B cell (primary cell): ENCODE measurements around the gene CST7. TPM values are rescaled to one million over a fixed set of nuclear protein-coding genes. Genes with fewer than 3 reads are reported as not detected.

Experiments
- ATAC-seq: fragments of 200-7000 bp; cut with Tn5 transposase; one replicate; pipeline ENCODE4 v1.10.0; 2021; ENCODE audit warnings: low read depth, mild to moderate bottlenecking, moderate number of reproducible peaks, moderate library complexity
- CTCF ChIA-PET: fragments of 350-600 bp; sonication (Branson Sonifier 250); formaldehyde crosslinking; loops from one replicate; lab custom pipeline; 2021; ENCODE audit warnings: antibody characterized with exemption, inconsistent platforms; lab: Charles Lee
- POLR2A ChIA-PET: fragments of 350-600 bp; sonication (Branson Sonifier 250); formaldehyde crosslinking; loops from one replicate; lab custom pipeline; 2021; ENCODE audit warnings: antibody characterized with exemption; lab: Charles Lee
- DNase-seq: peaks from one replicate; pipeline ENCODE4 v3.0.0; 2013
- H2AFZ ChIP-seq: 2 replicates; pipeline ENCODE4 v1.6.1; 2012; ENCODE audit warnings: mild to moderate bottlenecking, low read depth, low read length; ENCODE audit not compliant: insufficient read depth, poor library complexity, severe bottlenecking
- H3K27ac ChIP-seq, 2 donors: 1 replicate in 1 of 2; 2 replicates in 1 of 2; pipeline ENCODE4 v1.5.1; 2012 to 2013; ENCODE audit warnings: low read length in 2 of 2, mild to moderate bottlenecking in 2 of 2, moderate library complexity in 1 of 2
- H3K27me3 ChIP-seq, 4 experiments: fragments of 200-600 bp in 1 of 4; sonication (generic) in 1 of 4; replicated peaks in 1 of 4; 1 replicate in 2 of 4; 2 replicates in 2 of 4; pipeline versions ENCODE4 v1.6.1 to v1.7.0; 2013 to 2016; ENCODE audit warnings: low read length in 3 of 4, mild to moderate bottlenecking in 2 of 4, mixed read lengths in 1 of 4, moderate library complexity in 1 of 4; ENCODE audit not compliant: insufficient read depth in 4 of 4, control insufficient read depth in 3 of 4; ENCODE audit errors: control extremely low read depth in 1 of 4
- H3K36me3 ChIP-seq, 2 experiments: replicated peaks in 1 of 2; 1 replicate in 1 of 2; 2 replicates in 1 of 2; pipeline versions ENCODE4 v1.6.1 to v1.7.1; 2013; ENCODE audit warnings: low read length in 1 of 2; ENCODE audit not compliant: insufficient read depth in 2 of 2, control insufficient read depth in 1 of 2; ENCODE audit errors: control extremely low read depth in 1 of 2, extremely low read depth in 1 of 2
- H3K4me1 ChIP-seq, 2 donors: fragments of 200-600 bp in 1 of 2; sonication (generic) in 1 of 2; 1 replicate in 1 of 2; 2 replicates in 1 of 2; pipeline versions ENCODE4 v1.5.1 to v1.6.1; 2013 to 2017; ENCODE audit warnings: low read length in 2 of 2; ENCODE audit not compliant: control insufficient read depth in 2 of 2, insufficient read depth in 2 of 2
- H3K4me2 ChIP-seq: replicated peaks from 2 replicates; pipeline ENCODE3; 2012; ENCODE audit warnings: mild to moderate bottlenecking, low read depth, low read length; ENCODE audit not compliant: poor library complexity, severe bottlenecking
- H3K4me3 ChIP-seq, 5 experiments: fragments of 200-600 bp in 1 of 5; sonication (generic) in 1 of 5; 1 replicate in 3 of 5; 2 replicates in 2 of 5; pipeline versions ENCODE4 v1.5.1 to v1.7.0; 2011 to 2016; ENCODE audit warnings: low read length in 4 of 5, mild to moderate bottlenecking in 4 of 5, low read depth in 2 of 5, control low read depth in 1 of 5, moderate library complexity in 1 of 5; ENCODE audit not compliant: insufficient read depth in 1 of 5; ENCODE audit errors: control extremely low read depth in 1 of 5, extremely low read depth in 1 of 5
- H3K79me2 ChIP-seq: fragments of 200-600 bp; sonication (generic); one replicate; pipeline ENCODE4 v1.6.0; 2016; ENCODE audit warnings: low read length; ENCODE audit not compliant: control insufficient read depth, insufficient read depth
- H3K9ac ChIP-seq: fragments of 200-600 bp; sonication (generic); 2 replicates; pipeline ENCODE4 v1.6.1; 2017; ENCODE audit warnings: mild to moderate bottlenecking, low read length, moderate library complexity
- H3K9me3 ChIP-seq, 3 donors: one replicate each; pipeline versions ENCODE4 v1.6.1 to v1.7.1; 2013; ENCODE audit warnings: low read length in 2 of 3; ENCODE audit not compliant: control insufficient read depth in 2 of 3, insufficient read depth in 1 of 3; ENCODE audit errors: control extremely low read depth in 1 of 3
- H4K20me1 ChIP-seq: 2 replicates; pipeline ENCODE4 v1.6.0; 2012; ENCODE audit warnings: mild to moderate bottlenecking, low read length; ENCODE audit not compliant: insufficient read depth, control insufficient read depth, poor library complexity, severe bottlenecking
- H3K27ac Mint-ChIP-seq: one replicate; pipeline ENCODE4 v1.8.0; 2021; ENCODE audit warnings: mixed read lengths
- H3K27me3 Mint-ChIP-seq: one replicate; pipeline ENCODE4 v1.8.0; 2021; ENCODE audit warnings: mixed read lengths
- H3K4me1 Mint-ChIP-seq: one replicate; pipeline ENCODE4 v1.8.0; 2021; ENCODE audit warnings: mixed read lengths
- H3K4me3 Mint-ChIP-seq: one replicate; pipeline ENCODE4 v1.8.0; 2021; ENCODE audit warnings: mixed read lengths
- H3K9me3 Mint-ChIP-seq: one replicate; pipeline ENCODE4 v1.8.0; 2022; ENCODE audit warnings: mixed read lengths; ENCODE audit not compliant: insufficient read depth
- CTCF ChIP-seq: fragments of 200-600 bp; IDR thresholded peaks from one replicate; pipeline ENCODE4 v1.8.0; 2022; ENCODE audit warnings: antibody characterized with exemption, mild to moderate bottlenecking
- EZH2 ChIP-seq: IDR thresholded peaks from 2 replicates; pipeline ENCODE4 v1.6.1; 2012; ENCODE audit warnings: borderline replicate concordance, low read depth, mild to moderate bottlenecking, moderate library complexity, low read length; ENCODE audit not compliant: insufficient read depth, poor library complexity, severe bottlenecking
- WGBS: methylation state at CpG from one replicate; pipeline ENCODE4 v1.1.5; 2013; ENCODE audit warnings: missing lambda C conversion rate; ENCODE audit not compliant: insufficient coverage; 5-methylcytosine and 5-hydroxymethylcytosine counted together
- intact Hi-C: fragments of 100-400 bp; cut with micrococcal nuclease; formaldehyde crosslinking; loops from one replicate; pipeline ENCODE4 v1.10.0; 2022
- polyA plus RNA-seq: library from polyadenylated mRNA; depleted of rRNA; stranded (reverse); fragments of >200 nt; gene quantifications from 2 replicates; pipeline ENCODE4 v1.2.3, GENCODE V29; 2012
- total RNA-seq, 2 donors: library from RNA; stranded (reverse); fragments of 120-200 nt in 1 of 2; gene quantifications; 1 replicate in 1 of 2; 2 replicates in 1 of 2; pipeline versions ENCODE4 v1.2.3 to v1.2.4, GENCODE V29; 2013 to 2022

CST7 gene
- total and polyA plus RNA-seq, 2 donors (not counting 1 experiment from before 2014, with no cell fraction given) = 0.94 to 3.4 TPM

DNA sequence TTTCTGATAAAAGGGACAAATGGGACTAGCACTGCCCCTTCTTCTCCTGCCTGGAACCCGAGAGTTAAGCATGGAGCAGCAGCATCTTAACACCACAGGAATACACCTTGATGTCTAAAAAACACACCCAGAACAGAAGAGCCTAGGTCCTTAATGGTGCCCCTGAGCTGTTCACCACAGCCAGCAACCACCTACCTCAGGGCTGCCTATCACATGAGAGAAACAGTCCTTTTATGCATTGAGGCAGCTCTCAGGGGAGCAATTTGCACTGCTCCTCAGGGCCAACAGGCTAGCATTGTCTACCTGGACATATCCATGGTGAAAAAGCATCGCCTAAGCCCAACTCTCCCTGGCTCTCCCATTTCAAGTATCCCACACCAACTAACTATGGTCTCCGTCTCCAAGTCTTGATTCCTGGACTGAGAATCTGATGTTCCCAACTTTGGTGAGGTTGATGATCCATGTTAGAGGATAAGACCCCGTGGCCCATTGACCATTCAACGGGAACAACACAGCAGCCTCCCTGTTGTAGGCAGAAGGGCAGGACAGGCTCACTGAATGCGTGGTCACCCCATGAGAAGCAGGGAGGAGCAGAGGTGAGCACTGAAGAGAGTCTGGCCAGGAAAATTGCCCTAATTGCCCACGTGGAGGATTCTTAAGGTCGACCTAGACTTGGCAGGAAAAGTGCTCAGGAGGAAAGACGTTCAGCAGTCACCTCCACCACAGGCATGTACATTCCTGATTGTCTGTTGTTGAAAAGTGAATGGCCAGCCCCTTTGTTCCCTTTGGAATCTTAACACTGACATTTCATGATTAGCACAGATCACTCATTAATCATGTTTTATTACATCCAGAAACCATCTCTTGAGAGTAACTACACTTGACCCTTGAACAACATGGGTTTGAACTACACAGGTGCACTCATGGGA is 47.6 kb downstream of the CST7 start:
- WGBS = 91% methylated on average over 7 of the region's 9 CpGs

More for the DNA sequence above, 47.6 kb downstream of the CST7 start:
- Histone ChIP-seq H2AFZ (no peak overlapping the region), H3K9ac (no peak overlapping the region), H3K4me3 (no peak overlapping the region), H3K27ac (no peak overlapping the region), H3K9me3 (no peaks in the 10 kb centered on the region), H3K4me2 (no peak overlapping the region), H3K79me2 (peaks cover 7% of the 10 kb centered on the region), H3K27me3 (no peaks in the 10 kb centered on the region), H3K36me3 (no peaks in the 10 kb centered on the region), H4K20me1 (no peaks in the 10 kb centered on the region), H3K4me1 (peaks cover 11 to 21% of the 10 kb centered on the region in 2 donors)
- ChIA-PET CTCF (interaction anchor here (1.1 to 9.8 kb wide), 11 partner anchors 13 to 403 kb away, joined by 3 to 250 read pairs (median 5); partner anchors contain the start of gene ACSS1), POLR2A (interaction anchor here (1.0 kb wide), 1 partner anchor 68 kb away, joined by 4 read pairs; no protein-coding TSS in a partner anchor)
- no peak for TF ChIP-seq EZH2
- no peak for TF ChIP-seq CTCF
- no peak for DNase-seq
- Mint-ChIP-seq H3K27ac (no peak overlapping the region), H3K27me3 (no peaks in the 10 kb centered on the region), H3K4me3 (no peak overlapping the region), H3K4me1 (peaks cover 31% of the 10 kb centered on the region), H3K9me3 (no peaks in the 10 kb centered on the region)
- intact Hi-C loops = no loop called here
- ATAC-seq = no peak
